ENCODE data around the gene TMUB1.
A peak's percentile ranks its signal among the peaks of the same experiment; 100 is the strongest.

TMUB1 gene, protein sequence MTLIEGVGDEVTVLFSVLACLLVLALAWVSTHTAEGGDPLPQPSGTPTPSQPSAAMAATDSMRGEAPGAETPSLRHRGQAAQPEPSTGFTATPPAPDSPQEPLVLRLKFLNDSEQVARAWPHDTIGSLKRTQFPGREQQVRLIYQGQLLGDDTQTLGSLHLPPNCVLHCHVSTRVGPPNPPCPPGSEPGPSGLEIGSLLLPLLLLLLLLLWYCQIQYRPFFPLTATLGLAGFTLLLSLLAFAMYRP

DNA sequence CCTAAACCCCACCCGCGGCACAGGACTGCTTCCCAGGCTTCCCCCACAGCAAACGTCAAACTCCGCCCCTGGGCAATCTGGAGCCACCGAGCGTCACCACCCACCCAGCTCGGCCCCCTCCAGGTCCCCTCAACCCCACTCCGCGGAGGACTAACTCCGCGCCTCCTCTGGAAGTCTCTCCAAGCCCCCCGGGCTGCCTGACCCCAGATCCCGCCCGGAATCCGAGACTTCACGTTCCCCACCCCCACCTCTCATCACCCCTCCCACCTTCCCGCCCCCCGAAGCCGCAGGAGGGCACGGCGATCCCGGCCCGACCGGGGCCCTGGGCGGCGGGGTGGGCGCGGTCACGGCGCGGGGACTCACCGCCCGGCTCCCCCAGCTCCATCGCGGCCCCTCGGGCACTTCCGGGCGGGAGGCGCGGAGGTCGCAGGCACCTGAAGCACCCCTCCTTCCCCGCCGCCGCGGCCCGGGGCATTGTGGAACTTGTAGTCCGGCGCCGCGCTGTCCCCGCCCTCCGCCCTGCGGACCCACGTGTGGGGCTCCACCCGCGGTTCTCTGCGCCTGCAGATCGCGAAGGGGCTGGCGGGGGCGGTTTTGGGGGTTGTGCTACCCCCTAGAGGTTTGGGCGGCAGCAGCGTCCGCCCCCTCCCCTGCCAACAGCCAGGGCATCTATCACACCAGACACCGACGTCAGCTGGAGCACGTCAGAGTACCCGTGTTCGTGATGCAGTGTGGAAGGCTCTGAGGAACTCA lies at the start of gene TMUB1:
Gene TMUB1 (minus strand): TSS at position 423 of the 753 bp plus-strand sequence. CDS start 930 bp downstream, outside the sequence.
- peak; percentile 63 to 78 for DNase-seq (ENCODE audit: low read depth in 2 of 2, low spot score in 1 of 2)

DNA sequence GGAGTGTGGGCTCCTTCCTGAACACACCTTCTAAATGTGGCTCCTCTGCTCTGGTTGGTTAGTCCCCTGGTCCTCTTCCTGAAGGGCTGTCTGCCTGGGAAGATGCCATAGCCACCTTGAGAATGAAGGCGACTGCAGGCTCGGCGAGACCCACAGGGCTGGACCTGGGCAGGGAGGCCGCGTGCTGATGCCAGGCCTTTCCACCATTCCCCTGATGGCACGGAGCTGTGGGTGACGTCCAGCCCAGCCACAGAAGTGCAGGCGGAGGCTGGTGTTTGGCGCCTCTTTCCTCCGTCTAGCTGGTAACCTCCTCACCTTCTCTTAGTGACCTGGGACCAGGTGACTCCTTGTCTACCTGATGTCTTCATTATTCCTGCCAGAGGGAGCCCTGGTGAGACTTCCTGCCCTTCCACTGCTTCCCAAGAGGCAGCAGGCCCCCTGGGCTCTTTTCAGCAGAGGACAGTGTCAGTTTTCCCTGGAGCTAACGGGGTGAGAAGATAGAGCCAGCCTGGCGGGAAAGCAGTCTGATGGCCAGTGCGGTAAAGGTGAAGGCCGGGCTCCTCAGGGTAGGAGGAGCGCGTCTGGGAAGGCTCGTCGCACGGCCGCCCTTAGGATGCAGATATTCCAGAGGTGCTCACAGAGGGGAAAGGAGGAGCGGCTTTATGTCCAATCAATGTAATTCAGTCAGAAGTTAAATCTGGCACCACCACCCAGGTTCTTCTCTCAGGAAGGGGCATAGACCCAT lies 49.3 kb upstream of the TMUB1 start:
- no peak for DNase-seq (ENCODE audit: low read depth in 2 of 2, low spot score in 1 of 2)

DNA sequence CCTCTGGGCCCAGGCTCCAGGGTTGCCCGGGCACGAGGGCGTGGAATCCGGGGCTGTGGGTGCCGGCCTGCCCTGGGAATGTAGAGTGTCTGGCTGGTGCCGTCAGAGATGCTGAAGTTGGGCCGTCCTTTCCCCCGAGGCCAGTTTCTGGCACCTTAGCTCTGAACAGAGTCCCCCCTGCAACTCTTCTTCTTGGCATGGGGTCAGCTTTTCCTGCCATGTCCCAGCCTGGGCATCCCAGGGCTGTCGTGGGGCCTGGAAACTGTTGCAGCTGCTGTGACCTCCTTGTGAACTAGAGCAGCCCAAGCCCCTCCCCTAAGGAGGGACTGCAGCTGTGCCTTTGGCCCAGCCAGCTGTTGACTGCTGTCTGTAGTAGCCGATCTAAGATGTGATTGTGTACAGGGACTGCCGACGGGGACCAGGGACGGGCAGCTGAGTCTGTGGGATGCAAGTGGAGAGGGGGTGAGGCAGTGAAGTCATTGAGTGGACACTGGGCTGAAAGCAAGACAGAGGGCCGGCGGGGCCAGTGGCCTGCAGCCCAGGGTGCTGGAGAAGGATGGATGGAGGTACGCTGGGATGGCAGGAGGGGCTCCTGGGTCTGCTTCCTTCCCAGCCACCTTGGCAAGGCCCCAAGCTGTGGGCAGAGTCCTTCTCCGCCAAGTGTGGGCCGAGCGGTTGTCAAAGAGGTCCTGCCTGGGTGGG lies 48.5 kb upstream of the TMUB1 start:
- DNase-seq (ENCODE audit: low read depth in 2 of 2, low spot score in 1 of 2): no peak

DNA sequence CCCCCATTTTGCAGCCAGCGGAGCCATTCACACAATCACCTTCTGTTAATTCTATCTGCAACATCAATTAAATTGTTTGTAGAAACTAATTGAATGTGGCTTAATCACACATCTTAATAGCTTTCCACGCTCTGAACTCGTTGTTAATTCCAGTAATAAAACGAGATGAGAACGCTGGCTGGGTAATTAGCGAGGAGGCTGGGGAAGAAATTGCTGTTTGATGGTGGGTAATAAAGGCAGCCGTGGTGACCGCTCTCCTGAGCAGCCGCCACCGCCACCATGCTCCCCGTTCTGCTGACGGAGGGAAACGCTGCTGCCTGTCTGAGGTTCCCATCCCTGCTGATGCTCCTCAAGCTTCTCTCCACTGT lies 47.9 kb upstream of the TMUB1 start:
- no peak for DNase-seq (ENCODE audit: low read depth in 2 of 2, low spot score in 1 of 2)

DNA sequence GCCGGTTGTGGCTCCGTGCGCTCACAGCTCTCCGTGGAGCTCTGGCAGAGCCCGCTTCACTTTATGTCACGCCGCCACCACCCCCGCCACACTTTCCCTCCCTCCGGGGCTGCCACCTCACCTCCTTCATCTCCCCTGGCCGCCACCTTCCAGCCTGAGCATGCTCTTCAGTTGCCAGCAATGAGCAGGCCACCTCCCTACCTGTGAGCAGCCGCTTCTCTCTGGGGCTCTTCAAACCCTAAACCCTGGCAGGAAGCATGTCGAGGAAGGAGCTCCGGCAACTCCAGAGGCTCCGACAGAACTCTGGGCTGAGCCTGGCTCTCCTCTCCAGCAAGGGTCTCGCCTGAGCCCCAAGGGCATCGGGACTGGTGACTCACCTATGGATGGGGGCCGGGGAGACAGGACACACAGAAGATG lies 47.5 kb upstream of the TMUB1 start:
- no peak for DNase-seq (ENCODE audit: low read depth in 2 of 2, low spot score in 1 of 2)

DNA sequence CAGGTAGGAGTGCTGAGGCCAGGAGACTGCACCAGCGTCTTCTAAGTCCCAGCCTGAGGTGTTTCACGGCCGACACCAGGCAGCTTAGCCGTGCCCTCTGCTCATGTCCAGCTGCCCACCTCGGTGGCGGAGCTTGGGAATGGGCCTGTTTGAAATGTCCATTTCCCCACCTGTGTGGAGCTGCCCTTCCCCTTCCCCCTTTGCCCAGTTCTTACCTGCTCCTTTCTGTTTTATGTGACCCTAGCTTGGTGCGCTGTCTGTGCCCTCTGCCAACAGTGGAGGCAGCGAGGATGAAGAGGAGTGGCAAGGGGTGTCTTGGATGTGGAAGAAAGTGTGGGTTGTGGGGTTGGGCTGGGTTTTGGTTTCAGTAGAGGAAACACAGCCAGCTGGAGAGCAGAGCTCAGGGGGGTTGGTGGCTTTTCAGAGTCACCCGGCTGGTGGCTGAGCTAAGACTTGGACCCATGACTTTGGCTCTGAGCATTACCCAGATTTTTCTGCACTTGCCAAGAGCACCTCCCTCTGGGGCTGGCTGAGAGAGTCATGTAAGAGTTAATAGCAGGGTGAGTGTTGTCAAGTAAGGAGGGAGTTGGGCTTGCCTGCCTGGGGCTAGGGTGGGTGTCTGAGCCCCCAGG lies 46.8 kb upstream of the TMUB1 start:
- no peak for DNase-seq (ENCODE audit: low read depth in 2 of 2, low spot score in 1 of 2)

DNA sequence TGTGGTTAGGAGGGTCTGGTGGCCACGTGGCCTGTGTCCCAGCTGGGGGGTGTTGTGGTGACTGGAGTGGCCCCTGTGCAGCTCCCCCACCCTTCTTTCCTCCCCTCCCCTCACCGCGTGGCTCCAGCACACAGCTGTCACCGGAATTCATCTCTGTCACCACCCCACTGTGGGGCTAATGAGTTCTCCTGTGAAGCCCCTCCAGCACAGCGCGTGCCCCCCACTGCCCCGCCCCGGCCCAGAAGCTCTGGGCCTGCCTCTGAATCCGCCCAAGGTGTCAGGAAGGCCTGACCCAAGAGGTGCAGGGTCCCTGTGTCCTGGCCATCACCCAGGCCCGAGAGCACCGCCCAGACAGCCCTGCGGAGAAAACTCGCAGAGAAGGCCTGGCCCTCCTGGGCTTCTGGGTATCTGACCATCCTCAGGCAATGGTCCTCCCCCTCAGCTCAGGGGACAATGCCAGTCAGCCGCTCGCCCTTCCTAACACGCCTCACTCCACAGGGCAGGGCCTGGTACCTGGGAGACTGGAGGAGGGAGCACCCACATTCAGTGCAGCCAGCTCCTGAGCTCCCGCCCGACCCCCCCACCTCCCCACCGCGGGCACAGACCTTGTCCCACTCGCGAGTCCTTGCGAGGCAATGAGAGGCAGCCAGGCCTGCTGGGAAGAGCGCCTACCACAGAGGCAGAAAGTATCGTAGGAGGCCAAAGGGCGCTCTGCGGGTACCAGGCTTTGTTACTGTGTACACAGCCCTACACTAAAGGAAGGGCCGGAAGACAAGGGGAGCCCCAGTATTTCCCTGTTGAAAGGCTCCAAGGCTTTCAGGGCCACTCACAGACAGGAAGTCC lies 46.0 kb upstream of the TMUB1 start:
- DNase-seq (ENCODE audit: low read depth in 2 of 2, low spot score in 1 of 2): no peak

DNA sequence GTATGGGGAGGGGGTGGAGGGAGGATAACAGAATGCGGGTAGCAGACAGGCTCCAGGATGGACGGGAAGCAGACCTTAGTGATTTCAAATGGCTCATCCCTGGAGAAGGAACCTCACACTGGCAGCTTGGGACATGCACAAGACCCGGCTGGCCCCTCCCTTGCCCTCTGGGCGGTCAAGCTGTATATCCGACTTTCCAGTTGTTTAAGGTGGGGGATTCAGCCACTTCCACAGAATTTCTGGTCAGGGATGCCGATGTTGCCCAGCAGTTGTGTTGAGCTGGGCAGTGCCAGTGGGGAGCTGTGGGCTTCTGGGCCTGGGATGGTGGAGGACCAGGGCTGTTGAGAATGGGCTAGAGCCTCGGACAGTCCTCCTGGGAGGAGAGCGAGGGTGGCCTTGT lies 45.4 kb upstream of the TMUB1 start:
- no peak for DNase-seq (ENCODE audit: low read depth in 2 of 2, low spot score in 1 of 2)

DNA sequence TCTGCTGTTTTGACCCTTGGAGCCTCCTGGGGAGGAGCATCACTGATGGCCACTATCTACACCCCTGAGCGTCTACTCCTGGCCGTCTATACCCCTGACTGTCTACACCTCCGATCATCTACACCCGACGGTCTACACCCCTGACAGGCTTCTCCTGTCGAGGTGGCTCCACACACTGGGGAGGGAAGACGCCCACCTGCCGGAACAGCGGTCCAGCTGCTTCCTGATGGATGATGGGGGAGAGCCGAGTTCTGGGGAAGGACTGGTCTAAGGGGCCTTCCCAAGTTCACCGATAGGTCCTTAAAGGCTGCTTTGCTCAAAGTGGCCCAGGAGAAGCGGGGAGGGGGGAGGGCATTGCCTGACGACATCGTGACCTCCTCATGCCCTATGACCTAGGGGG lies 44.9 kb upstream of the TMUB1 start:
- DNase-seq (ENCODE audit: low read depth in 2 of 2, low spot score in 1 of 2): no peak

DNA sequence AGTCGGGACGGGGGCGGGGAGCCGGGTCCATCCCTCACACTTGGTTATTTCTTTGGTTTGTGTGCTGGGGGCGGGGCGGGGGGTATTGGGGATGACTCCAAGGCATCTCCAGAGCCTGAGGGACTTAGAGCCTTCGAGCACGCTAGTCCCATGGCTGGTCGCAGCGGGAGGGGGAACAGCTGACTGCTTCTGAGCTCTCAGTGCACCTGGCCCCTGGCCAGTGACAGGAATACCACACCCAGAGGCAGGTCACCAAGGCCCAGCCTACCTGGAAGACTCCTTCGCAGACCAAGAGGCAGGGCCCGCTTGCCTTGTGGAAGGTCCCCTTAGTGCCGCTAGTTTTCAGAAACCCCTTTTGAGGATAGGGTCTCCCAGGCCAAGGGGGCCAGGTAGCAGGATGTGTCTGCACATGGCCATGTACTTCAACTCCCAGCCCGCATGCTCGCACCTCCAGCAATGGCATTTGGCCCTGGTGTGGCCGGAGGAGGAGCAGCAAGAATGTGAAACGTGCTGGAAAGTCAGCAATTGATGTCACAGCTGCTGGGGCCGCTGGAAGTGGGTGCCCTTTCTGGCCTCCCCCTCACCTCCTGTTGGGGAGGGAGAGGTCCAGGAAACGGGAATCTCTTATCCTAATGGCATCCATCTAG lies 43.3 kb upstream of the TMUB1 start:
- no peak for DNase-seq (ENCODE audit: low read depth in 2 of 2, low spot score in 1 of 2)

DNA sequence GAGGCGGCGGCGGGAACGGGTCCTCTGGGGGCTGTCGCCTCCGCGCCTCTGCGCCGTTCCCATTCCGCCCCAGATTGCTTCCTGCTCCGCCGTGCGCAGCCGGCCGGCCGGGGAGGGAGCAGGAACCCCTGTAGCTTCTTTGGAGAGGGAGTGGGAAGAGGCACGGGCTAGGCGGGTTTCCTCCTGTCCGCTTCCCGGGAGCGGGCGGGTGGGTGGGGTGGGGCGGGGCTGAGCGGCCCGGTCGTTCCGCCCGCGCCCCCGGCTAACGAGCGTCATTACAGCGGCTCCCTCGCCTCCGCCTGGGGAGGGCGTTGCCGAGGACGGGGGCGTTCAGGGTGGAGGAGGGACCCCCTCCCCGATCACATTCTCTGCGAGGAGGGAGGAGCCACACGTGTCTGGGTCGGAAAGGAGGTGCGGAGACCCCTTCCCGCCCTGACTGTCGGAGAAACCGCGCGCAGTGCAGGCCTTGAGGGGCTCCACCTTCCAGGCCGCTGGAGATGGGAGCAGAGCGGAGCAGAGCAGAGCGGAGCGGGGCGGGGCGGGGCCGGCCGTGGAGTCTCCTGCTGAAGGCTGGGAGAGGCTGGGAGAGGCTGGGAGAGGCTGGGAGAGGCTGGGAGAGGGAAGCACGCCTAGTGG lies 42.7 kb upstream of the TMUB1 start:
- no peak for DNase-seq (ENCODE audit: low read depth in 2 of 2, low spot score in 1 of 2)

DNA sequence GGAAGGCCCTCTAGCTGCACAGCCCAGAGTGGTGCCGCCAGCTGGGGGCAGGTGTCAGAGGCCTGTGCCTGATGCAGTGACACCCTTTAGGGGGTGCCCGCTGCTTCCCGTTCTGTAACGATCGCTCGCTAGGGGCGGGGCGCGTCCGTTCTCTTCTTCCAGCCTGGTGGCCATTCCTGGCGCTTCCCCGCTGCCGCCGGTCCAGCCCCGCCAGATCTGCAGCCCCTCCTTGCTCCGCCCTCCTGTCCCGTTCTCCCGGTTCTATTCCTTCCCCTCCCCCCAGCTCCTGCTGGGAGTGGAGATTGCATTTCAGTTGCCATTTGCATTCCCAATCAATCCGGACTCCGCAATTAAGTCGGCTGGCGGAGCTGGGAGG lies 42.2 kb upstream of the TMUB1 start:
- DNase-seq (ENCODE audit: low read depth in 2 of 2, low spot score in 1 of 2): no peak

DNA sequence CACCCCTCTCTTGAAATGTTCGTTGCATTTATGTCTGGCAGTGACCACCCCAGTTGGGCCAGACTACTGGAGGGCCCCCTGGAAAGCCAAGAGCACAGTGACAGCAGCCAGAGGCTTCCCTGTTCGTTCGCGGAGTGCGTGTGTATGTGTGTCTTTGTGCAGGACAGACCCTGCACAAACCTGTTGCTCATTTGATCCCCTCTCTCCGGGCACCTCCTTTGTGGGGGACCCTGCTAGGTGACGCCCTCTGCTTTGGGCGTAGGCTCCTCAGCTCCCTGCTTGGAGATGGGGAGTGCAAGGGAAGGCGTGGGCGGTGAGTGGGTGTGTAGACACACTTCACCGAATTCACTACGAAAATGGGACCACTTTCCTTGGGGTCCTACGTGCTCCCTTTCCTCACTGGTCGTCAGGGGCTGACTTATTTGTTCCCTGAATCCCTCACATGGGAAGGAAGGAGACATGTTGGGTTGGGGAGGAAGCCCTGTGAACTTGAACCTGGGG lies 41.7 kb upstream of the TMUB1 start:
- no peak for DNase-seq (ENCODE audit: low read depth in 2 of 2, low spot score in 1 of 2)

DNA sequence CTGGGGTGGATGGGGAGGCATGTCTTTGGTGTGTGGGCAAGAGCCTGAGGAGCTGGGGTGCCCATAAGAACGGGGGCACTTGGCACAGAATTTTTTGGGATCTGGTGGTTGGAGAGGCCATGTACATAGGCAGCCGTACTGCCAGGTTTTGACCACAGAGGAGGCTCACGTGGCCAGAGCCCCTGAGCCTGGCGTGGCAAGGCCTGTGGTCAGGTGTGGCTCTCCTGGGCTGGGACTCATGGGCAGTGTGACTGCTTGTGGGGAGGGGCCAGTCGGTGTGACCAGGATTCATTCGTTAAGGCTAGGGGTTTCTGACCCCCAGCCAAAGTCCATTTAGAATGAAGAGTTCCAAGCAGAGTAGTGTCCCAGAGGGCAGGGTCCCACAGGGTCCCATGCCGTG lies 41.2 kb upstream of the TMUB1 start:
- no peak for DNase-seq (ENCODE audit: low read depth in 2 of 2, low spot score in 1 of 2)

DNA sequence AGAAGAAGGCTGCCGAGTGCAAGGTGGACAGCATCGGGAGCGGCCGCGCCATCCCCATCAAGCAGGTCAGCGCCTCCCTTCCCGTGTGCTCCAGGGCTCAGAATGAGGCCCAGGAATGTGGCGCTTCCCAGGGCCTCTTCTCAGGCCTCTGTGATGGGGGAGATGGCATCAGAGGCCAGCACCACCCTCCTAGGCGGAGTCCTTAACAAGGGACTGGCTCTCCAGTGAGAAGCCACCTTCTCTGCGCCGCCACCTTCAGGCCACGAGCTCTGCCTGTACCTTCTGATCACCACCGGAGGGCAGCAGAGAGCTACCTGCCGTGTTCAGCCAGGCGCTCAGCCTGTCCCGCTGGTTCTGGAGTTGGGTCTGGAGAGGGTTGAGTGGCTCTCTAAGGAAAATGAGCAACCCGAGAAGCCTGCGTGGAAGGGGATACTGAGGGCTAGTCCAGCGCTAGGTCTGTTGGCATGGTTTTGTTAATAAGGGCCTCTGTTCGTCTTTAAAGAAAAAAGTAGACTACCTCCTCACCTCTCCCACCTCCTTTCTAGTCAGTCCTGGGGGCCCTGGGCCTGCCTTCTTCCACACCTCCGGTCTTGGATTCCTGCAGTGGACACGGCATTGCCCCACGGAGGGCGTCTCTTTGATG lies 40.6 kb upstream of the TMUB1 start:
- peak; percentile 47 to 78 for DNase-seq (ENCODE audit: low read depth in 2 of 2, low spot score in 1 of 2)

DNA sequence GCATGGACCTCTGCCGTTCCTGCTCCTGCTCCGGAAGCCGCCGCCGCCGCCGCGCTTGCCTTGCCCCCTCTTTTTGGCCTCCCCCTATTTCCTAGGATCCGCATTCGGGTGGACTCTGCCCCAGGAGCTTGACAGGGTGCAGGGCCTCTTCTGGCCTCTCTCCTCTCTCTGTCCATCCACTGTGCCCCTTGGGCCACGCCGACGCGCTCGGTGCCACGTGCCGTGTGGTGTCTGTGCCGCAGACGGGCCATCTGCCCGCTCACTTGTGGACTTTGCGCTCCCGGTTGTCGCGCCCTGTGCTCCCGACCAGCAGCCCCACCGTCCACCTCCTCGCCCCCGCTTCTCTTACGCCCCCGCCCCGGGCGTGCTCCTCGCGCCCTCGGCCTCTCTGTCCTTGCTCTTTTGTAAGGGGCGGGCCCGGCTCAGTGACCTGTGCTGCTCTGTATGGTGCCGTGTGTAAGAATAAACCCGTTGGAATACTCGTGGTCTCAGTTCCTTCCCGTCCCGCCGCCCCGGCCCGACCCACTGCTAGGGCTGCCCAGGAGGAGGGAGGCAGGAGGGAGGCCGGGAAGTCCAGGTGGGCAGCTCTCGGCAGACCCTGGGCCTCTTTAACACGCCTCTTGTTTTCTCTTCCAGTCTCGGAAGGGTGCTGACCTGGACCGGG lies 40.0 kb upstream of the TMUB1 start:
- DNase-seq (ENCODE audit: low read depth in 2 of 2, low spot score in 1 of 2): no peak

DNA sequence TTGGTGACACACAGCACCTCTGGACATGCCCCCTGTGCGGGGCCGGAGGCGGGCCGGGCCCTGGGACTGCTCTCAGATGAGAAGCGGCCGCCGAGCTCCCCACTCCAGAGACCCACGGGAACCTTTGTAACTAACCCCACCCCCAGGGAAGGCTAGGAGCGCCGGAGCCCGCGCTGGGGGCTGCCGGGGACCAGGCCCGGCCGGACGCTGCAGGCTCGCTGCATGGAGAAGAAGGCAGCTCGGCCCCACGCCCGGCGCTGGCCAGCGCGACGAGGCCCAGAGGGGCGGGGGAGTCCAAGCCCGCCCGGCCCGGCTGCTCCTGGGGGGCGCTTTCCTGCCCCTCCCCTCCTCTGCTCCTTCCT lies 39.5 kb upstream of the TMUB1 start:
- no peak for DNase-seq (ENCODE audit: low read depth in 2 of 2, low spot score in 1 of 2)

DNA sequence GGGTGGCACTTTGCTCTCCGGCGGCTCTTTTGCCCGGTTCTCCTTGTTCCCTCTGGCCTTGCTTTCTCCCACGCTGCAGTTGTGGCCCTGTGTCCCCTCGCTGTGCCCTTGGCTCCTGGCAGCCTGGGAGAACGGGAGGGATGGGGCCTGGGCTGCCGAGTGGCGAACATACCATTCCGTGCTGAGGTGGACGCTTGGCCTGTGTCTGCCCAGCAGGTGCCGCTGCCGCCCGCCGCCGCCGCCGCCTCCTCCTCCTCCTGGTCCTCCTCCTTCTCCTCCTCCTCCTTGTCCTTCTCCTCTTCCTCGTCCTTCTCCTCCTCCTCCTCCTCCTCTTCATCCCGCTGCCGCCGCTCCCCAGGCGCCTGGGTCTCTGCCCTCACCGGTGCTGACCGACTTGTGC lies 39.0 kb upstream of the TMUB1 start:
- DNase-seq (ENCODE audit: low read depth in 2 of 2, low spot score in 1 of 2): no peak
